Fibroblast of mammary gland (primary cell): ENCODE data around the gene IL36G.
A peak's percentile ranks its signal among the peaks of the same experiment; 100 is the strongest.

Experiments
- DNase-seq: peaks from one replicate; pipeline ENCODE4 v3.0.0-alpha.2; 2010; ENCODE audit warnings: low read depth
- H3K4me3 ChIP-seq: 2 replicates; pipeline ENCODE4 v1.5.1; 2011; ENCODE audit warnings: low read depth, mild to moderate bottlenecking, low read length, moderate library complexity; ENCODE audit not compliant: control insufficient read depth
- CTCF ChIP-seq: conservative IDR thresholded peaks from 2 replicates; pipeline ENCODE4 v1.5.1; 2011; ENCODE audit warnings: low read depth, low read length, inconsistent platforms; ENCODE audit not compliant: control insufficient read depth, insufficient read depth

IL36G gene

DNA sequence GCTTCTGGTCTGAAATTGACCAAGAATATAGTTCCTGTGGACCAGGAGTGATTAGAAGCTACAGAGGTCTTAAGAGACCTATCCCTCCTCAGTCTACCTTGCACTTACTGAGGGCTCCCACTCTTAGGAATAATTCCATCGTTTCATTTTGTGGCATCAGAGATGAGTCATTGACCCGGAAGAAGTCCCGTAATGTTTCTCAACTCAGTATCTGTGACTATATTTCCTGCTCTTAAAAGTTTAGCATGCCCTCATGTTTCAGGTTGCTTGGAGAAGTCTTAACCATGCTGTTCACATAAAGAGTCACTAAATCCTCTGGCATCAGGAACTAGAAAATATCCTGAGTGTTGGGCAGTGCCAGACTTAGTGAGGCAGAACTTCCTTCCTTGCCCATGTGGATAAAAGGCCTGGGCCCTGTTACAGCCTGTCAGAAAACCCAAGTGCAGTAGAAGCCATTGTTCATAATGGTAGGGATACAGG, 27.3 kb downstream of the IL36G start, which contains the start of gene IL36A:
TSS of gene IL36A (plus strand) at position 430 of the 480 bp plus-strand sequence. CDS start 413 bp downstream, outside the sequence.
- DNase-seq: no peak
- no peak within 1 kb of the TSS for H3K4me3 ChIP-seq
- no peak for TF ChIP-seq CTCF

DNA sequence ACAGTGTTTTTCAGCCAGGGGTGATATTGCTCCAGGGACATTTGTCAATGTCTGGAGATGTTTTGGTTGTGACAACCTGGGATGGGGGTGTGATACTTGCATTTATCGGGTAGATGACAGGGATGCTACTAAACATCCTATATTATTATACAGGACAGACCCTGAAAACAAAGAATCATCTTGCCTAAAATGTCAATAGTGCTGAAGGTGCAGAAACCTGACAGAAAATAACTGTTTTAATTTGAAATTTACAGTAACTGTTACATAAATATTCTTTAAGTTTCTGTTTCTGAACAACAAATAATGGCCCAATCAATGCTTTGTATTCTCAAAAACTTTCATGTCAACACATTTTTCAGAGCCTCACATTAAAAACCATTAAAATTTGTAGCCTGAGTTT, 29.4 kb downstream of the IL36G start:
- TF ChIP-seq CTCF: no peak
- DNase-seq: no peak
- H3K4me3 ChIP-seq: no peak overlapping the region

DNA sequence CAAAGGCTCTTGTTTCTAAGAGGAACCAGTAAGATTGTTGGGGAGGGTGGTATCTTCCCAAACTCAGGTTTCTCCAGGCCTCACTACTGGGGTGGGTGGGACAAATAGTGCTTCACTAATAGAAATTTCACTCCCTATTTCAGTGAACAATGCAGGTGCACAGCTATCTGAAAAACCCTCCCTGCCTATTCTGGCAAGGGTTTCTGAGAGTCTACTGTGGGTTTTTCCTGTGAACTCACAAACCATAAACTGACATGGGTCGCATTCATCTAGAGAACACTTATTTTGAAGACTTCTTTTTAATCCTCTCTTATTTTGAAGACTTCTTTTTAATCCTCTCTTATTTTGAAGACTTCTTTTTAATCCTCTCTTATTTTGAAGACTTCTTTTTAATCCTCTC, 31.8 kb downstream of the IL36G start:
- TF ChIP-seq CTCF: no peak
- no peak for DNase-seq

GRCh38 chr2:113010088-113010487, 32.3 kb downstream of the IL36G start:
- no peak overlapping the region for H3K4me3 ChIP-seq
- TF ChIP-seq CTCF: no peak
- no peak for DNase-seq

More for the DNA sequence above, 31.8 kb downstream of the IL36G start:
- H3K4me3 ChIP-seq: no peak overlapping the region

DNA sequence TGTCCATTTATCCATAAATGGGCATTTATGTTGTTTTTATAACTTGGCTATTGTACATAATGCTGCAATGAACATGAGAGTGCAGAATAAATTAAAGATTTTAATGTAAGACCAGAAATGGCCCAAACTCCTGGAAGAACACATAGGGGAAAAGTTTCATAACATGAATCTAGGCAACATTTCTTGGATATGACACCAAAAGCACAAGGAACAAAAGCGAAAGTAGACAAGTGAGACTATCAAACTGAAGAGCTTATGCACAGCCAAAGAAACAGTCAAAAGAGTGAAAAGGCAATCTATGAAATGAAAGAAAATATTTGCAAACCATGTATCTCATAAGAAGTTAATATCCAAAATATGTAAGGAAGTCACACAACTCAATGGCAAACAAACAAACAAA, 33.3 kb downstream of the IL36G start:
- no peak overlapping the region for H3K4me3 ChIP-seq
- TF ChIP-seq CTCF: no peak

DNA sequence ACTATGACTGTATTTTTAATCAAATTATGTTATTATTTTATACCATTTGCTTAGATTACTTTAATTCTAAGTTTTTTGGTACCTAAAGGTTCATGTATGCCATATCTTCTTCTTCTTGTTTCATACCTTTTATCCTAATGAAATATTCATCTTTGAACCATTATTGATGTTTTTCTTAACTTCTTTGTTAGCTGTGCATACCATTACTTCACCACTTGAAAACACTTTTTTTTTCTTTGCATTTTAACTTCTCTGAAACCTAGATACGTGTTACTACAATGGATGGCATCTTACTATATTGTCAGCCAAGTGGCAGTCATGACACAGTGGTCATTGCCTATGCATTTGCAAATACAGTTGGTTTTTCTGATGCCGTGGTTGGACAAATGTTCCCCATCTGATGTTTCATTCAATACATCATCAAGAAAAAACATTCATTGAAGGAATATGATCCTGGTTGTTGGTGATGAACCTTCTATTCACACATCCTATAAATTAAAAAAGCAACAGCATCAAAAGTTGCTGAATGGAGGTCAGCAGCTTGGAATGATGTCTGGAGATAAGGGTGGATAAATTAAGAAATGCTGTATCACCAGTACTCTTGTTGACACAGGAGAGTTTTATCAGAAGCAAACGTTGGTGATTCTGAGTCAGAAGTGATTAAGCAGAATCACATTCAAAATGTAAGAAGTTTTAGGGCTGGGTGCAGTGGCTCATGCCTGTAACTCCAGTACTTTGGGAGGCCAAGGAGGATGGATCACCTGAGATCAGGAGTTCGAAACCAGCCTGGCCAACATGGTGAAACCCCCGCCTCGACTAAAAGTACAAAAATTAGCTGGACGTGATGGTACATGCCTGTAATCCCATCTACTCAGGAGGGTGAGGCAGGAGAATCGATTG, 34.9 kb downstream of the IL36G start:
- H3K4me3 ChIP-seq: no peak overlapping the region
- DNase-seq: peak; percentile 6
- no peak for TF ChIP-seq CTCF

More for the DNA sequence above, 33.3 kb downstream of the IL36G start:
- no peak for DNase-seq
